SHP77 treated with DMSO at 0.1 percent for 48 hours (cell line): Measurements from ENCODE around the gene RHEB.

Experiments
- DNase-seq: peaks from one replicate; lab custom pipeline; 2025; lab: John Stamatoyannopoulos, UW

Gene RHEB

DNA sequence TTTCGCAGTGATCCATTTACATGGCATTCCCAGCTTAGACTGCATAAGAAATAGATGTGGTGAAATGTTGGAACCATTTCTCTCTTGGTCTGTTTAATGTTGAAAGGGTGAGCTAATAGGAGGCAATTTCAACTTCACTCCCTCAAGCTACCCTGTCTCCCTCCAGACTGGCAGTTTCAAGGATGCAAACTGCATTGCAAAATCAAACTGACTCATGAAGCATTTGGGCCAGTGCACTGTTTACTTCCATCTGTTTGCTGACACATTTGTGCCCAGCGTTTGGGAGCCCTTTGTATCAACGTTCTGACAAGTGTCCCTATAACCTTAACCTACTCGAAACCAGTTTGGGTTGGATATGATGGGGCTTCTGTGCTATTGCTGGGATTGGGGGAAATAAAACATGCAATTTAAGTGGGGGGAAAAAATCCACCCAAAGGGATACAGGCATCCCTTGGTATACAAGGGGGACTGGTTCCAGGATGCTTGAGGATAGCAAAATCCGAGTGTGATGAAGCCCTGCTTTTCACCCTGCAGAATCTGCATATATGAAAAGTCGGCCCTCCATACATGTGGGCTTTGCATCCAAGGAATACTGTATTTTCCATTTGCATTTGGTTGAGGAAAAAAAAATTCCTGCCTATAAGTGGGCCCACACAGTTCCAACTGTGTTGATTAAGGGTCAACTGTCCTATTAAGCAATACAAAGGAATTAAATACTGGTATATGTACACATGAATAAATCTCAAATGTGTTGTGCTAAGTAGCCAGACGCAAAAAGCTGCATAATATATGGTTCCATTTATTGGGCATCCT lies 15.6 kb downstream of the RHEB start:
- DNase-seq = no peak

DNA sequence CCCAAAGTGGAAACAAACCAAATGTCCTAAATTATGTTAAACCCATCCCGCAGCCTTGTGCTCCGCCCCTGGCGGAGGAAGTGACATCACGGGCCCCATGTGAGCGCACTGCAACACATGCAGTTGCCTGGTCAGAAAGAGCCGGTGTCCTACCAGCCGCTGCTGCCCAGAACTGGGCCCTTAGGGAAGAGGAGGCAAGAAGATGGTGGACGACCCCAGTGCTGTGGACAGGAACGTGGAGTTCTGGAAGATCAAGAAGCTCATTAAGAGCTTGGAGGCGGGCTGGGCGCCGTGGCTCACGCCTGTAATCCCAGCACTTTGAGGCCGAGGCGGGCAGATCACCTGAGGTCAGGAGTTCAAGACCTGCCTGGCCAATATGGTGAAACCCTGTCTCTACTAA lies 18.0 kb downstream of the RHEB start:
- no peak for DNase-seq

DNA sequence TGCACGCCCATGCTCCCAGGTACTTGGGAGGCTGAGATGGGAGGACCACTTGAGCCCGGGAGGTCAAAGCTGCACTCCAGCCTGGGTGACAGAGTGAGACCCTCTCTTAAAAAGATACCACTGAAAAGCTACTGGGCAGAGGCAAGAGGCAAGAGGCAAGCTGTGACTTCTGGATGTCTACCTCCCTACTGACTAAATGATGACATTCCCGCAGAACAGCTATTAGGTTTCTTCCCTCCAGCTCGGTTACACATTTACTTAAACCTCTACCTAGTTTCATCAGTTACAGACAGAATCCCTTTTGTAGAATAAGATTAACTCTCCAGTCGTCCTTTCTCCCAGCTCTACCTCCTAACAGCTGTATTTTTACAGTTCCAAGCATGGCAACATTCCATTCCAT lies 21.2 kb downstream of the RHEB start:
- DNase-seq = no peak

DNA sequence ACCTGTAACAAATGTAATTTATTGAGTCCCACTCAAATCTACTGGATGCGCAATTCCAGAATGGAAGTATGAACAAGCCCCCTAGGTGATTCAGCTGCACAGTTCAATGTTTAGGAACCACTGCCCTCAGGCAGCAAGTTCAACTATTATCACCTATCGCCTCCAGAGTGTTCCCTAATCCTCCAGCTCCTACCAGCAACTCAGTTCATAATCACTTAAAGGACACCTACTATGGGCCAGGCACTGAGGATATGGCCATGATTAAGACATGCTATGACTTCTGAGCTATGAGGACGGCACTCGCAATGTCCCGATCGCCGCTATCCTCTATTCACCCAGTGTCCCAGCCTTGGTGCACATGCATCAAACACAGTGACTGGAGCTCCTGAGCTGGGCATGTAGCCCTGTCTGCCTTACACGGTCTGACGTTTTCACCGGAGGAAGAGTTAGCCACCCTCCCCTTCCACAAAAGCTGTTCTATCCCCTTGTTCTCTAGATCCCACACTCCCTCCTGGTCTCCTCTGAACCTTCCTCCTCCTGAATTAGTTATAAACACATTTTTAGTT lies 22.3 kb downstream of the RHEB start:
- DNase-seq = no peak

DNA sequence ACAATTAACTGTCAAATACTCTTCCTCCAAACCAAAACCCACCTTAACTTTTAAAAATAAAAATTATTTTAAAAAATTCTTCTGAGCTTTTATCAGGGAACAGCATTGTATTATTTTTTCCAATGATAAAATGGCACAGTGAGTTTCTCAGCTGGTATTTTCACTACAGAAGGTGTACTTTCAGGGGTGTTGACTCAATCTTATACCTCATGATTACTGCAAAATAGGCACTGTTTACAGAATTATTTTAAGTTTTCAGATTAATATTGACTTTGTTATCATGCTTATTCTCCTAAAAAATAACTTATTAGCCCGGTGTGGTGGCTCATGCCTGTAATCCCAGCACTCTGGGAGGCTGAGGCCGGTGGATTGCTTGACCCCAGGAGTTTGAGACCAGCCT lies 24.3 kb downstream of the RHEB start:
- DNase-seq = no peak

DNA sequence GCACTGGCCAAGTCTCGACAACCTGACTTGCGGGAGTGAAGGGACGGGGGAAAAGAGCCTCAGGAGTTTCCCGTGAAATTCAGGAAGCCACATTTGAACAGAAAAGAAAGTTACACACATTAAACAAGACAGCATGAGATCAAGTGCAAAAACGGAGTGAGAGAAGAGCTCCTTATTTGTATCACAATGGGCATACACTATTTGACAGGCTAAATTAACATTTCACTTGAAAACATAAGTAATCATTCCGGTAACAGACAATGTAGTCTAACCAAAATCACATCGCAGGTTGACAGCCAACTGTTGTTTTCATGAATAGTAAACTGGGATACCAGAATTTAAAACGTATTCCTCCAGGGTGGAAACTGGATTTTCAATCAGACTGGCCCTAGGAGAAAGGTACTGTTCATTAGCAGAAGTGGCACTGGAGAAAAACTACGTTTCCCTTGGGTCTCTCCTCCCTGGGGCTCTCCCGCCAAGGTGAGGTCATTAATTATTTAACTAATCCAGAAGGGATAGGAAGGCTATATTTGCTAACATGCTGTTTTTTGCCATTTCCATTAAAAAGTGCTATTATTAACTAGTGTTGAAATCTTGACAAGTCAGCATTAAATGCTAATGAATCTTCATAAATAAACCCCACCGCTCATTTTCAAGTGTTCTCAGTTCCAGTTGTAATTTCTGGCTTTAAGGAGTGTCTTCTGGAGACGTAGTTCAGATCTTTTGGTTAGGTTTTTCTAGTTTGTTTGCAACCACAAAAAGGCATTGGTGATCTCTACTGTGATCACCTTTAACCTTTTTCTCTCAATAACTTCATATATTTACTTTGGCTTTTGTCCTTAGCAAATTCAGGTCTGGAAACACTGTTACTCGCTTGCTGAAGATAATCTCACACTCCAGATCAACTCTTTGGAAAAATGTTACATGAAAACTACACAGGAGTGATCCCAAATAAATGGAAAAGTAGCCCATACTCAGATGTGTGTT lies 25.1 kb downstream of the RHEB start:
- DNase-seq = no peak

DNA sequence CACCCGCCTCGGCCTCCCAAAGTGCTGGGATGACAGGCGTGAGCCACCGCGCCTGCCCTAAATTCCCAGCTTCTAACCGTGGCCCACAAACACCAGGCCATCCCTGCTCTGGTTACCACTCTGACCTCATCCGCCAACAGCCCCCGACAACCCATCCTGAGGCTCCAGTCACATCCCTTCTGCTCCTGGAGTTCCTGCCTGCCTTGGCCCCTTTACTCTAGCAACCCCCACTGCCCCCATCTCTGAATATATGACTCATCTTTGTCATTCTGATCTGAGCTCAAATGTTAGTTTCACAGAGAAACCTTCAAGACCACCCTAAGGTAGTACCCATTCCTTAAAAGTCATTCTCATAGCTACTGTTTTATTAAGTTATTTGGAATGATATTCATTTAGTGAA lies 26.6 kb downstream of the RHEB start:
- no peak for DNase-seq

DNA sequence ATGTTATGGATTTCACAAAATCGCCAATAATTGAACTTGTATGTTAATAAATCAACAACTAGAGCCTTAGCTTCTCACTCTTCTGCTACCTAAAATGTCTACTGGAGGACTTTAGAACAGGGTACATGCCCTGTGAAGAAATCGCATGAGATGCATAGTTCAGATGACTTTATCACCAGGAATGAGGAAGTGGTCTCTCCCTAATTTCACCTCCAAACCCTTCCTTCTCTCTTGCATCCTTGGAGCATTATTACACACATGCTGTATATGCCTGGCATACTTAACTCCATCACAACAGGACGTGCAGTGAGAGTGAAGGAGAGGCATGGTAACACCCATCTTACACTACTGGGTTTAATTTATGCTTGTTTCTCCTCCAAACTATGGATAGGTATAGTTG lies 27.8 kb downstream of the RHEB start:
- DNase-seq = no peak

DNA sequence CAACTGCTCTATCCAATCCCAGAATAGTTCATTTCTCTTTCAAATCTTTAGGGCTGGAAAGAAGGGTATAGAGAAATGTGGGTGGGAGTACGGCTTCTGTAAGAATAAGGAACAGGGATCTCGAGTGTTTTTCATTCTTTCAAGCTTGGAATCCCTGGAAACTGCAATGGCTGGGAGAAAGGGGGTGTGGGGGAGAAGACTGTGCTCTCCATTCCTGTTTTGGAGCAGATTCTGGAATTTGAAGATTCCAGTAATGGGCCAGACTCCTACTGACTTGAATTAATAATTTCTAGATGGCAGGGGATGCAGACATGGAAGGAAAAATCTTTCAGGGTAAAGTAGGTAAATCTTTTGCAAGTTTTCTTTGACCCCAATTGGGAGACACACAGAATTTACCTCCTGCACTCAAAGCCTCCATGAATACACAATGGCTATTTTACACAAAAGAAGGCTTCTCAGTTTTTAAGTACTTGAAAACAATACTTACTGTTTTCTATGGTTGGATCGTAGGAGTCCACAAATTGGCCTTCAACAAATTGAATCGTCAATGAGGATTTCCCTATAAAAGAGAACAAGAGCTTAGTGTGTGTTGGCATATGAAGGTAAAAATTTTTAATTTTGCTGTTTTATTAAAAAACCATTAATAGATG lies 29.1 kb downstream of the RHEB start:
- no peak for DNase-seq

DNA sequence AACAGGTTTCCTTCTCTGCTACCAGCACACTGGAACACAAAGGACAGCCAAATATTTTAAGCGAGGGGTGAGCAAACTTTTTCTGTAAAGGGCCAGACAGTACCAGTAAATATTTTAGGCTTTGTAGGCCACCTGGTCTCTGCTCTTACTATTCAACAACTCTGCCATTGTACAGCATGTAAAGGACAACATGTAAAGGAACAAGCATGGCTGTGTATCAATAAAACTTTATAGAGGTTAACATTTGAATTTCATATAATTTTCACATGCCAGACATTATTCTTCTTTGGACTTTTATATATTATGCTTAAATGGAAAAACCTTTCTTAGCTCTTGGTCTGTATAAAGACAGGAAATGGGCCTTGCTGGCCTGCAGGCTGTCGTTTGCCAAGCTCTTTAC lies 30.2 kb downstream of the RHEB start:
- DNase-seq = no peak

DNA sequence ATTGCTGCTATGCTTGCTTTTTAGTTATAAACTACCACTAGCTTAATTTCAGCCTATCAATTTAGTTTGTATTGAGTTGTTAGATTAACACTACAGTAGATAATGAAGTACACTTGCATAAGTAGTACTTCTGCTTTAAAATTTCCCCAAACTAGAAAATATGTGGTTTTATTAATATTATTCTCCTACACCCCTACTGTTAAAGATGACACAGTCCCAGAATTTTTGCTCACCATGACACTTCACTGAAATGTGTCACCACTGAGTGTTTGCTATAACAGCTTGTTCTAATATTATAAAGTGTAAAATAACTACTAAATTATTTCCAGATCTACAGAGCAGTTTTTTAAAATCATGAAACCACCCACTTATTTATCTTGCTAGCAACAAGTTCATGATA lies 31.6 kb downstream of the RHEB start:
- no peak for DNase-seq

DNA sequence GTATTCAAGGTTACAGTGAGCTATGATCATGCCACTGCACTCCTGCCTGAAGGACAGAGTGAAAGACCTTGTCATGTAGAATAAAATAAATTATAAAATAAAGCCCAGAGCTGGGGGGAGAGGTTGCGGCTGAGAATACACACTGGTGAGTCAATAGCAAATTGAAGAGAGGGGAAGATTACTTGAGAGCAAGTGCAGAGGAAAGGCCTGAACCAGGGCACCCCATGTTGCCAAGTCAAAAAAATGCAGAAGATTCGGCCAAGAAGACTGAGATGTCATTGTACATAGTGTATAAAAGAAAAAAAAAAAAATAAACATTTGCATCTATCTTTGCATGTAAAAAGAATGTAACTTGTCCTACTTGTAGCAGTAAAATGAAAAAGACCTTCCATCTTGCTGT lies 32.5 kb downstream of the RHEB start:
- DNase-seq = no peak

DNA sequence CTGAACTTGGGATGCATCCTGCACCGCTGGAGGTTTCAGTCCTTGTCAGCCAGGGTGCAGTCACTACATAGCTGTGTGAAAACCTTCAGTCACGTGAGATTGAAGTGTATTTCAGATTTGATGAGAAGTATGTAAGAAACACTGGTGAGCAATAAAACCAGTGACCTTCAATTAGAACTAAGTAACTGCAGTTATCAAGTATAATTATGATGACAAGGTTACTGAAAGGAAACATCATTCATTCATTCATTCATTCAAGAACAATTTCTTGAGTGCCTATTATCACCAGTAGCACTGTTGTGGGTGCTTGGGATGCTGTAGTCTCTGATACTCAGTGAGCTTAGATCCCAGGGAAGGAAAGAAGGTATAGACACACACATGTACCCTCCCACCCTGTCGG lies 33.6 kb downstream of the RHEB start:
- DNase-seq = no peak

DNA sequence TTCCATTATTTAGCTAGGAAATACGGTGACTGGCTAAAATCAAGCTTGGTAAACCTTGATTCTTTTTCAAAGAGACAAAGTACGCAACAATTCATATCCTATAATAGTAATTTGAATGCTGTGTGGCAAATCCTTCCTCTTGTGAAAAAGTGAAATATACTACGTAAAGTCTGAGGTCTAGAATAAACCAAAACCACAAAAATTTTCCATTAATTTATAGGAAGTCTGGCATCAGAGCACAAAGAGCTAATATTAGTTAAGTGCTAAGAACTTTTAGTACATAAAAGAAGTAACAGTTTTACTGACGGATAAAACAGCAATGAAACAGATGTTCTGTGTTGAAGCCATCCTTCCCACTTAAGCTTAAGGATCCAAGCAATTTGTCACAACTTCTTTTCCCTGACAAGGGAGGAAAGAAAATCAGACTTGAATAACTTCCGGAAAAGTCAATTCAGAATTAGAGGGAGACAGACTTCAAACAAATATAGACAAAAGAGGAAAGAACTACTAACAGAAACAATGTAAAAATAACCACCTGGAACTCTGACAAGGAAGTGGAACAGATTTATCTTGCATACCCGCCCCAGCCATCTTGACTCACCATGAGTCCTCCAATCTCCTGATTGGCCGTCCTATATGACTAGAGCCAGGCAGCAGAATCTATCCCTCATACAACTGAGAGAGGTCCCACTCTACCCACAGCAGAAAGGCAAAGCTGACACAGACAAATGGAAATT lies 34.6 kb downstream of the RHEB start:
- DNase-seq = no peak

DNA sequence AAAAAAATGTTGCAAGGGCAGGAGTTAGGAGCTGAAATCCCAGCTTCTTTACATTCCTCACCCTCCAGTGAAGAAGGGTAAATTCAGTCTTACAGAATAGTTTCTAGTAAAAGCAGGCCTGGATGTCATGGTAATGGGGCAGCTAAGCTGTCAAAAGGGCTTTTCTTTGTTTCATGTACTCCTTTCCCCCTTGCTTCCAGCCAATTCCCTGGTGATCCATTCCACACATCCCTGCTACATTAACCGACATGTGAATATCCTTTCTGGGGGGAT lies 36.0 kb downstream of the RHEB start:
- DNase-seq = no peak

DNA sequence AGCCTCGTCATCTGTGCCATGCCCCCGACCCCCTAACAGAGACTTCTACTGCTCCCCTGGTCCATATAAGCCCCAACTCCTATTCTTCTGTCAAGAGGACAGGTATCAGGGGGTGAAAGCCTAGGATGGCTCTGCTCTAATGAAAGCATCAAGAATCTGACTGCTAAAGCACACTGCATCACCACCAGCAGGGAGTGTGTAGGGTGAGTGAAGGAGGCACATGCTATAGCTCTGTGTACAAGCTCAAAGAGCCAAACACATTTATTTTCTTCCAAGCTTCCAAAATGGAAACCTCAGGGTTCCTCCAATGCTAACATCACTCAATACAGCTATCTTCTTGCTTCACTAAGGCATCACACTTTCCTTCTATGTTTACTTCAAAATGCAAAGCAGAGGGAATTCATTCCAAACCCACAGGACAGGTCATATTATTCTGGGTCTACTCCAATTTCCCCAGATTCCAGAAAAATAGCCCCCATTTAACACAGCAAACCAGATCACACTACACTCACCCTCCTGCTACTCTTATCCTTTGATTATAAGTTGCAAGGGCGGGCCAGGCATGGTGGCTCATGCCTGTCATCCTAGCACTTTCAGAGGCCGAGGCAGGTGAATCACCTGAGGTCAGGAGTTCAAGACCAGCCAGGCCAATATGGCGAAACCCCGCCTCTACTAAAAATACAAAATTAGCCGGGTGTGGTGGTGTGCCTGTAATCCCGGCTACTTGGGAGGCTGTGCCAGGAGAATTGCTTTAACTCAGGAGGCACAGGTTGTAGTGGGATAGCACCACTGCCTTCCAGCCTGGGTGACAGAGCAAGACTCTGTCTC lies 36.6 kb downstream of the RHEB start:
- DNase-seq = no peak

DNA sequence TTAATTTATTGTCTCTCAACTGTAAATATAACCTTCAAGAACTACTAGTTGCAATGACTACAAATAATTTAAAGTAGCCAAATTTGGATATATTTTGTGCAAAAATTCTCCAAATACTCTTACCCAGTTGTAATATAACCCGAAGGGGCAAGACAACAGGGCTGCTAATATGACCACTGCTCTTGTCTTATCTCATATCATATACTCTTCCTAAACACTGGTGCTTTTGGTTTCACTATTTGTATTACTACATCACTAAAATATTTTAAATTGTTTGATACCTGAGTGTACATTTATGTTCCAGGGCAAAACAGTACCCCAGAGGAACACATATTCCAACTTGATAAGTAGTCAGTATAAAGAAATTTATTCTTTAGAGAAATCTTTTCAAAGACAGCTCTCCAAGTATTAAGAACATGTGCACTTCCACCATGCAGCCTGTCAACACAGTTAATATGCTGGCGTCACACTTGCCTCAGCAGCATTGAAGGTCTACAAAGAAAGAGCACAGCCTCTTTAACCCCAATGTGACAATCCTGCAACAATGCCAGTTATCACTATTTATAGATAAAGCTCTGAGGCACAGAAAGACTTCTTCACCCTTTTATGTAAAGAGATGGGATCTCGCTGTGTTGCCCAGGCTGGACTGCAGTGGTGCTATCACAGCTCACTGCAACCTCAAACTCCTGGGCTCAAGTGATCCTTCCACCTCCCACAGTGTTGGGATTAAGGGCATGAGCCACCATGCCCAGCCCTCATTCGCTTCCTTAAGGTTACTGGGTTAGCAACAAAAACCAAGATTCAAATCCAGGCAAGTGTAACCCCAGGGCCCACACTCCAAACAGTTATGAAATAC lies 37.8 kb downstream of the RHEB start:
- DNase-seq = no peak

DNA sequence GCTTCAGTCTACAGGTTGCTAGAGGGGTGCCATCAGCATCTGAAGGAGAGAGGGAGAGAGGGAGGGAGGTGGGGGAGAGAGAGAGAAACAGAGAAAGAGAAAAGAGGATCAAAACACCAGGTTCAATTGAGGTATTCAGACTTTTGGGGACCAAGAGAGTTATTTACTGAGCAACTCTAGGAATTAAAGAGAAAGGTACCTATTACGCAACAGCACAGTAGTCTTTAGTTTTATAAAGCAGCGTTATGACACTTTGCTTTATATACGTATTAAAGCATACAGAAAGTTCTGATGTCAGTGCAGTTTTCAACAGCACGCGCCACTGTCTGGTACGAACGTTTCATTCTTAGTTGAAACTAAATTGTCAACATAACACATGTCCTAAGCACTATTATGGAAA lies 41.8 kb downstream of the RHEB start:
- no peak for DNase-seq

DNA sequence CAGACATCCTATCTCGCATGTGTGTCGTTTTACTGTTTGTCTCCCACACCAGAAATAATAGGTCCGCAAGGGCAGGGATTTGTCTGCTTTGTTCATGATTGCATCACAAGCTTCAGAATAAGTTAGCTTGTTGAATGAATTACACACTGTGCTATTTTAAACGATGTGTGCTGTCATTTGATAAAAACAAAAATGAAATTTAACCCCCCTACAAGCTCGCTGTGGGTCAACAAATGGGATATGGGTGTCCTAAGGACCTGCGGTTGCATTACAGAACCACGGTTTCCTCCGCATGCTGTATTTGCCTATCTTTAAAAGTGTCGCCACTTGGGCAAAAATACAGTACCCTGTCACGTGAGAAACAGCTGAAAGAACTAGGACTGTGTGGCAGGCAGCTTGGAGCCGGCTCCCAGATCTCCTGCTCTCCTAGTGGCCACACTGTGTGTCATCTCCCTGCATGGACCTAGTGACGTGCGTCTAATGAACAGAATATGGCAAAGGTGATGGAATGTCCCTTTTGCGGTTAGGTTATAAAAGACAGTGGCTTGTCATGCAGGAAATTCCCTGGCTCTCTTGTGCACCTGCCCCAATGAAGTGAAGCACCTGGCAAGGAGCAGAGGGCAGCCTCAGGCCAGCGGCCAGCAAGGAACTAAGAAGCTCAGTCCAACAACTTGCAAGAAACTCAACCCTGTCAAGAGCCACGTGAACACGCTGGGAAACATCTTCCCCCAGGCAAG lies 46.9 kb downstream of the RHEB start:
- no peak for DNase-seq
